Loucy (cell line): ENCODE measurements around the gene CBX2.
"Not testable (repeated sequence)": the region's sequence is repeated elsewhere in the genome, so short reads cannot be mapped to it uniquely, and the experiment has no call there.

Source experiments
- H2AFZ ChIP-seq: fragments of 200-600 bp; sonication (generic); 2 replicates; pipeline ENCODE4 v1.6.0; 2016; ENCODE audit warnings: antibody characterized with exemption, mild to moderate bottlenecking, low read length, moderate library complexity
- H3F3A ChIP-seq: fragments of 200-600 bp; 2 replicates; pipeline ENCODE4 v1.6.0; 2016; ENCODE audit warnings: antibody characterized with exemption, low read depth, mild to moderate bottlenecking
- H3K27me3 ChIP-seq: fragments of 200-600 bp; sonication (generic); 2 replicates; pipeline ENCODE4 v1.6.1; 2014; ENCODE audit warnings: low read length, mild to moderate bottlenecking; ENCODE audit not compliant: insufficient read depth, poor library complexity, severe bottlenecking
- H3K36me3 ChIP-seq: fragments of 200-600 bp; sonication (generic); 2 replicates; pipeline ENCODE4 v1.6.1; 2016; ENCODE audit warnings: low read length; ENCODE audit not compliant: insufficient read depth
- H3K4me1 ChIP-seq: fragments of 200-600 bp; sonication (generic); 2 replicates; pipeline ENCODE4 v1.5.1; 2014; ENCODE audit warnings: low read length, mild to moderate bottlenecking; ENCODE audit not compliant: insufficient read depth, poor library complexity, severe bottlenecking
- H3K4me2 ChIP-seq: fragments of 200-600 bp; sonication (generic); 2 replicates; pipeline ENCODE4 v1.6.0; 2014; ENCODE audit warnings: antibody characterized with exemption, low read length, low read depth, mild to moderate bottlenecking; ENCODE audit not compliant: poor library complexity, severe bottlenecking
- H3K4me3 ChIP-seq: fragments of 200-600 bp; sonication (generic); 2 replicates; pipeline ENCODE4 v1.5.1; 2014; ENCODE audit warnings: low read length, mild to moderate bottlenecking, mixed read lengths; ENCODE audit not compliant: poor library complexity, severe bottlenecking
- H3K79me2 ChIP-seq: fragments of 200-600 bp; sonication (generic); 2 replicates; pipeline ENCODE4 v1.6.1; 2014; ENCODE audit warnings: low read length; ENCODE audit not compliant: insufficient read depth
- H3K9ac ChIP-seq: fragments of 200-600 bp; sonication (generic); 2 replicates; pipeline ENCODE4 v1.6.0; 2014; ENCODE audit warnings: mild to moderate bottlenecking, low read depth, low read length, moderate library complexity; ENCODE audit not compliant: poor library complexity, severe bottlenecking
- H3K9me2 ChIP-seq: fragments of 200-600 bp; sonication (generic); replicated peaks from 2 replicates; pipeline ENCODE4 v1.6.1; 2016; ENCODE audit warnings: low read depth, low read length, mixed read lengths
- H3K9me3 ChIP-seq: fragments of 200-600 bp; sonication (generic); 2 replicates; pipeline ENCODE4 v1.6.1; 2014; ENCODE audit warnings: mild to moderate bottlenecking, antibody characterized with exemption, low read length, low read depth; ENCODE audit not compliant: insufficient read depth
- H4K20me1 ChIP-seq: fragments of 200-600 bp; sonication (generic); 2 replicates; pipeline ENCODE4 v1.6.0; 2014; ENCODE audit warnings: antibody characterized with exemption, low read length, mild to moderate bottlenecking; ENCODE audit not compliant: insufficient read depth, poor library complexity, severe bottlenecking
- CTCF ChIP-seq: fragments of 200-600 bp; sonication (generic); conservative IDR thresholded peaks from 2 replicates; pipeline ENCODE4 v1.5.1; 2014; ENCODE audit warnings: mild to moderate bottlenecking, antibody characterized with exemption, low read length
- EZH2phosphoT487 ChIP-seq: fragments of 200-600 bp; IDR thresholded peaks from 2 replicates; pipeline ENCODE4 v1.6.1; 2018; ENCODE audit warnings: antibody characterized with exemption, mild to moderate bottlenecking, moderate library complexity, borderline replicate concordance

The CBX2 gene

GRCh38 chr17:79752175-79752574 is 25.8 kb upstream of the CBX2 start:
- Histone ChIP-seq H2AFZ (no peak overlapping the region), H3K79me2 (no peaks in the 10 kb centered on the region), H3K27me3 (no peaks in the 10 kb centered on the region), H3K4me1 (no peaks in the 10 kb centered on the region), H3K9me2 (no peaks in the 10 kb centered on the region), H3K9me3 (no peaks in the 10 kb centered on the region), H3K36me3 (no peaks in the 10 kb centered on the region), H3F3A (no peaks in the 10 kb centered on the region; the same call in 1 of the 2 replicates), H3K4me2 (no peak overlapping the region), H4K20me1 (no peaks in the 10 kb centered on the region), H3K4me3 (no peak overlapping the region), H3K9ac (no peak overlapping the region)
- no peak for TF ChIP-seq EZH2phosphoT487
- TF ChIP-seq CTCF, result no peak

DNA sequence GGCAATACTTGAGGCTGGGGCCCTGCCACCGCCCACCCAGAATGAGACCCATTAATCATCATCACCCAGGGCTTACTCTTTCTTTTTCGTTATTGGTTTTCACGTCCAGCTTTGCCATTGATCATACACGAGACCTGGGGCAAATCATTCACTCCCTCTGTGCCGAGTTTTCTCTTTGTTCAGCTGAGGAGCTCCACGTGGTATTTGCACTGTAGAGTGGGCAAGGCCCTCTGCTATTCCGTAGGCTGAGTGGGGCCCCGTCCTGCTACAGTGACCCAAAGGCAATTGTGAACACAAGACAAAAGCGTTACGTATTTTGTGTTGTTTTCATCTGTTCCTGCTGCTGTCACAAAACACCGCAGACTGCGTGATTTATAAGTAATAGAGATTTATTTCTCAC is 23.6 kb upstream of the CBX2 start:
- no peak overlapping the region for H3K4me3 ChIP-seq
- H3K4me2 ChIP-seq, result no peak overlapping the region
- no peaks in the 10 kb centered on the region for H3K27me3 ChIP-seq
- no peaks in the 10 kb centered on the region for H3K79me2 ChIP-seq
- H4K20me1 ChIP-seq, result no peaks in the 10 kb centered on the region
- no peaks in the 10 kb centered on the region for H3K4me1 ChIP-seq
- TF ChIP-seq CTCF, result no peak
- no peak for TF ChIP-seq EZH2phosphoT487
- H3K9me2 ChIP-seq, result no peaks in the 10 kb centered on the region
- H3F3A ChIP-seq, result no peaks in the 10 kb centered on the region
- no peak overlapping the region for H3K9ac ChIP-seq
- no peak overlapping the region for H2AFZ ChIP-seq
- no peaks in the 10 kb centered on the region for H3K9me3 ChIP-seq
- no peaks in the 10 kb centered on the region for H3K36me3 ChIP-seq

- H3K36me3 ChIP-seq, H3F3A ChIP-seq, H3K4me1 ChIP-seq, H3K79me2 ChIP-seq, H3K27me3 ChIP-seq, H3K9me3 ChIP-seq, H4K20me1 ChIP-seq, H3K4me3 ChIP-seq, H2AFZ ChIP-seq, H3K9me2 ChIP-seq, H3K4me2 ChIP-seq, H3K9ac ChIP-seq: not testable (repeated sequence)
Observed at GRCh38 chr17:79754903-79755302, 23.0 kb upstream of the CBX2 start.

- no peak for TF ChIP-seq EZH2phosphoT487
- TF ChIP-seq CTCF, result no peak
- Histone ChIP-seq H3K9me2 (no peaks in the 10 kb centered on the region), H4K20me1 (no peaks in the 10 kb centered on the region), H3K4me1 (no peaks in the 10 kb centered on the region), H2AFZ (no peak overlapping the region), H3K4me3 (no peak overlapping the region), H3K36me3 (no peaks in the 10 kb centered on the region), H3K9me3 (no peaks in the 10 kb centered on the region), H3K4me2 (no peak overlapping the region), H3K27me3 (no peaks in the 10 kb centered on the region), H3K9ac (no peak overlapping the region), H3K79me2 (no peaks in the 10 kb centered on the region), H3F3A (no peaks in the 10 kb centered on the region)
Observed at GRCh38 chr17:79755591-79755990, 22.4 kb upstream of the CBX2 start.
